K562 (cell line): ENCODE measurements around the gene LRRC8E. TPM values are rescaled to one million over a fixed set of nuclear protein-coding genes. Genes with fewer than 3 reads are reported as not detected.
A peak's percentile ranks its signal among the peaks of the same experiment; 100 is the strongest.

Experiments used
- DPF2 ChIP-seq: fragments of 450-650 bp; IDR thresholded peaks from 2 replicates; pipeline ENCODE4 v1.6.1; 2016
- GATAD2B ChIP-seq: fragments of 450-650 bp; IDR thresholded peaks from 2 replicates; pipeline ENCODE4 v1.6.1; 2017; ENCODE audit warnings: mild to moderate bottlenecking, borderline replicate concordance
- KDM1A ChIP-seq, 2 experiments: fragments of 450-650 bp; IDR thresholded peaks; 2 replicates each; pipeline ENCODE4 v1.6.1; 2016; ENCODE audit warnings: mild to moderate bottlenecking in 2 of 2
- KLF1 ChIP-seq: fragments of 450-650 bp; IDR thresholded peaks from 2 replicates; pipeline ENCODE4 v1.6.1; 2016; ENCODE audit warnings: missing genetic modification characterization, missing compliant biosample characterization
- PCBP1 ChIP-seq: fragments of 200-400 bp; formaldehyde crosslinking; IDR thresholded peaks from 2 replicates; pipeline ENCODE4 v1.6.1; 2018; ENCODE audit warnings: mild to moderate bottlenecking, low read depth, low read length; ENCODE audit not compliant: poor library complexity, severe bottlenecking
- PHF8 ChIP-seq: fragments of 200-600 bp; sonication (generic); IDR thresholded peaks from 2 replicates; pipeline ENCODE4 v1.6.1; 2012; ENCODE audit warnings: mixed run types, mild to moderate bottlenecking, inconsistent platforms, low read length, moderate library complexity, borderline replicate concordance
- SLC30A9 ChIP-seq: fragments of 250-450 bp; sonication (Bioruptor Pico); IDR thresholded peaks from 2 replicates; pipeline ENCODE4 v1.8.0; 2022; ENCODE audit warnings: mild to moderate bottlenecking, moderate library complexity
- polyA plus RNA-seq, 8 experiments: library from polyadenylated mRNA; depleted of rRNA in 4 of 8; stranded (reverse) in 5 of 8; unstranded in 3 of 8; fragments of >200 nt; fragmentation: Nextera tagmentation in 2 of 8; fragmentation: Illumina TruSeq in 1 of 8; extraction: Ambion mirVana in 2 of 8; extraction: Trizol in 1 of 8; gene quantifications; 2 replicates each; pipeline versions ENCODE4 v1.2.1 to v1.2.3, GENCODE V29; 2011 to 2014; ENCODE audit warnings: inconsistent platforms in 1 of 8, missing spikeins in 1 of 8
- total RNA-seq, 7 experiments: library from RNA; depleted of rRNA in 6 of 7; stranded (reverse); fragments of >200 nt in 6 of 7; fragmentation: Illumina TruSeq in 2 of 7; extraction: Trizol in 2 of 7; gene quantifications; 2 replicates each; pipeline versions ENCODE4 v1.2.1 to v1.2.3, GENCODE V29; 2011 to 2021; ENCODE audit warnings: low replicate concordance in 1 of 7
- TF ChIP-seq, protein P1 (sequence below): fragments of 450-650 bp; IDR thresholded peaks from 2 replicates; pipeline ENCODE4 v1.6.1; 2017; ENCODE audit warnings: antibody characterized with exemption, mild to moderate bottlenecking
- TF ChIP-seq, protein P2 (sequence below): fragments of 450-650 bp; IDR thresholded peaks from 2 replicates; pipeline ENCODE4 v1.6.1; 2016; ENCODE audit warnings: low read depth
- TF ChIP-seq, protein P3 (sequence below): fragments of 450-650 bp; IDR thresholded peaks from 2 replicates; pipeline ENCODE4 v1.6.1; 2014; ENCODE audit warnings: low read depth, mild to moderate bottlenecking, moderate library complexity, borderline replicate concordance
- TF ChIP-seq, protein P4 (sequence below): fragments of 450-650 bp; IDR thresholded peaks from 2 replicates; pipeline ENCODE4 v1.6.1; 2017; ENCODE audit warnings: mild to moderate bottlenecking, moderate library complexity

Gene LRRC8E
- total and polyA plus RNA-seq, 9 of the 15 experiments (the other 6 are each of a cell fraction or from before 2014, with no cell fraction given), result 0.08 to 5.7 (median 3.5) TPM; not detected in 1

DNA sequence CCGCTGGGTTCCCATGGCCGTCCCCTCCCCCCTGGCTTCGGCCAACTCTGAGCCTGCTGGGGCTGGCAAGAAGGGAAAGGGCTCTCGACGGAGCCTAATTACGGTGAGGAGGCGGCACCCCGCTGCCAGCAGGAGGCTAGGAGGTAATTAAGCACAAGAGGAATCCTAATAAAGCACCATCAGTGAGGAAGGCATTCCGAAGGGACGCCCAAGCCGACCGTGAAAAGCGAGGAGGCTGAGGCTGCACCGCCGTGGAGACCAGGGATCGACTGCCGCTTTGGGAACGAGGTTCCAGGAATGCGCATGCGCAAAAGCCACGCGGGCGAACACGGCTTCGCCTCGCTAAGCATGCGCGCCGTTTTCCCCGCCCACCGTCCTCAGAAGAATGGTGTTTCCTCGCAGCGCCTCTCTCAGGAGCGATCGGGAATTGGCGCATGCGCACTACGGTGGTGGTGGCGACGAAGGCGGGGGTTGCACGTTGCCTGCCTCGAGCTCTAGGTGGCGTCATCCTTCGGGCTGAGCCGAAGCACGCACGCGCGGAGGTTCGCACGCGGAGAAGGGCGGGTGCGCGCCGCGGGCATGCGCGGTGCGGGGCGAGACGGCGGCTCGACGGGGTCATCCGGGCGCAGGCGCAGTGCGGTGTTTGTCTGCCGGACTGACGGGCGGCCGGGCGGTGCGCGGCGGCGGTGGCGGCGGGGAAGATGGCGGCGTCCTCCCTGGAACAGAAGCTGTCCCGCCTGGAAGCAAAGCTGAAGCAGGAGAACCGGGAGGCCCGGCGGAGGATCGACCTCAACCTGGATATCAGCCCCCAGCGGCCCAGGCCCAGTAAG, 15.1 kb downstream of the LRRC8E start, which contains the start of gene MAP2K7 (continued):
- TF ChIP-seq, protein P1, sequence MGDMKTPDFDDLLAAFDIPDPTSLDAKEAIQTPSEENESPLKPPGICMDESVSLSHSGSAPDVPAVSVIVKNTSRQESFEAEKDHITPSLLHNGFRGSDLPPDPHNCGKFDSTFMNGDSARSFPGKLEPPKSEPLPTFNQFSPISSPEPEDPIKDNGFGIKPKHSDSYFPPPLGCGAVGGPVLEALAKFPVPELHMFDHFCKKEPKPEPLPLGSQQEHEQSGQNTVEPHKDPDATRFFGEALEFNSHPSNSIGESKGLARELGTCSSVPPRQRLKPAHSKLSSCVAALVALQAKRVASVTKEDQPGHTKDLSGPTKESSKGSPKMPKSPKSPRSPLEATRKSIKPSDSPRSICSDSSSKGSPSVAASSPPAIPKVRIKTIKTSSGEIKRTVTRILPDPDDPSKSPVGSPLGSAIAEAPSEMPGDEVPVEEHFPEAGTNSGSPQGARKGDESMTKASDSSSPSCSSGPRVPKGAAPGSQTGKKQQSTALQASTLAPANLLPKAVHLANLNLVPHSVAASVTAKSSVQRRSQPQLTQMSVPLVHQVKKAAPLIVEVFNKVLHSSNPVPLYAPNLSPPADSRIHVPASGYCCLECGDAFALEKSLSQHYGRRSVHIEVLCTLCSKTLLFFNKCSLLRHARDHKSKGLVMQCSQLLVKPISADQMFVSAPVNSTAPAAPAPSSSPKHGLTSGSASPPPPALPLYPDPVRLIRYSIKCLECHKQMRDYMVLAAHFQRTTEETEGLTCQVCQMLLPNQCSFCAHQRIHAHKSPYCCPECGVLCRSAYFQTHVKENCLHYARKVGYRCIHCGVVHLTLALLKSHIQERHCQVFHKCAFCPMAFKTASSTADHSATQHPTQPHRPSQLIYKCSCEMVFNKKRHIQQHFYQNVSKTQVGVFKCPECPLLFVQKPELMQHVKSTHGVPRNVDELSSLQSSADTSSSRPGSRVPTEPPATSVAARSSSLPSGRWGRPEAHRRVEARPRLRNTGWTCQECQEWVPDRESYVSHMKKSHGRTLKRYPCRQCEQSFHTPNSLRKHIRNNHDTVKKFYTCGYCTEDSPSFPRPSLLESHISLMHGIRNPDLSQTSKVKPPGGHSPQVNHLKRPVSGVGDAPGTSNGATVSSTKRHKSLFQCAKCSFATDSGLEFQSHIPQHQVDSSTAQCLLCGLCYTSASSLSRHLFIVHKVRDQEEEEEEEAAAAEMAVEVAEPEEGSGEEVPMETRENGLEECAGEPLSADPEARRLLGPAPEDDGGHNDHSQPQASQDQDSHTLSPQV, result no peak
- peak; percentile 33; the same call in 1 of the 2 replicates for TF ChIP-seq KLF1 (tag)
- TF ChIP-seq, protein P2, sequence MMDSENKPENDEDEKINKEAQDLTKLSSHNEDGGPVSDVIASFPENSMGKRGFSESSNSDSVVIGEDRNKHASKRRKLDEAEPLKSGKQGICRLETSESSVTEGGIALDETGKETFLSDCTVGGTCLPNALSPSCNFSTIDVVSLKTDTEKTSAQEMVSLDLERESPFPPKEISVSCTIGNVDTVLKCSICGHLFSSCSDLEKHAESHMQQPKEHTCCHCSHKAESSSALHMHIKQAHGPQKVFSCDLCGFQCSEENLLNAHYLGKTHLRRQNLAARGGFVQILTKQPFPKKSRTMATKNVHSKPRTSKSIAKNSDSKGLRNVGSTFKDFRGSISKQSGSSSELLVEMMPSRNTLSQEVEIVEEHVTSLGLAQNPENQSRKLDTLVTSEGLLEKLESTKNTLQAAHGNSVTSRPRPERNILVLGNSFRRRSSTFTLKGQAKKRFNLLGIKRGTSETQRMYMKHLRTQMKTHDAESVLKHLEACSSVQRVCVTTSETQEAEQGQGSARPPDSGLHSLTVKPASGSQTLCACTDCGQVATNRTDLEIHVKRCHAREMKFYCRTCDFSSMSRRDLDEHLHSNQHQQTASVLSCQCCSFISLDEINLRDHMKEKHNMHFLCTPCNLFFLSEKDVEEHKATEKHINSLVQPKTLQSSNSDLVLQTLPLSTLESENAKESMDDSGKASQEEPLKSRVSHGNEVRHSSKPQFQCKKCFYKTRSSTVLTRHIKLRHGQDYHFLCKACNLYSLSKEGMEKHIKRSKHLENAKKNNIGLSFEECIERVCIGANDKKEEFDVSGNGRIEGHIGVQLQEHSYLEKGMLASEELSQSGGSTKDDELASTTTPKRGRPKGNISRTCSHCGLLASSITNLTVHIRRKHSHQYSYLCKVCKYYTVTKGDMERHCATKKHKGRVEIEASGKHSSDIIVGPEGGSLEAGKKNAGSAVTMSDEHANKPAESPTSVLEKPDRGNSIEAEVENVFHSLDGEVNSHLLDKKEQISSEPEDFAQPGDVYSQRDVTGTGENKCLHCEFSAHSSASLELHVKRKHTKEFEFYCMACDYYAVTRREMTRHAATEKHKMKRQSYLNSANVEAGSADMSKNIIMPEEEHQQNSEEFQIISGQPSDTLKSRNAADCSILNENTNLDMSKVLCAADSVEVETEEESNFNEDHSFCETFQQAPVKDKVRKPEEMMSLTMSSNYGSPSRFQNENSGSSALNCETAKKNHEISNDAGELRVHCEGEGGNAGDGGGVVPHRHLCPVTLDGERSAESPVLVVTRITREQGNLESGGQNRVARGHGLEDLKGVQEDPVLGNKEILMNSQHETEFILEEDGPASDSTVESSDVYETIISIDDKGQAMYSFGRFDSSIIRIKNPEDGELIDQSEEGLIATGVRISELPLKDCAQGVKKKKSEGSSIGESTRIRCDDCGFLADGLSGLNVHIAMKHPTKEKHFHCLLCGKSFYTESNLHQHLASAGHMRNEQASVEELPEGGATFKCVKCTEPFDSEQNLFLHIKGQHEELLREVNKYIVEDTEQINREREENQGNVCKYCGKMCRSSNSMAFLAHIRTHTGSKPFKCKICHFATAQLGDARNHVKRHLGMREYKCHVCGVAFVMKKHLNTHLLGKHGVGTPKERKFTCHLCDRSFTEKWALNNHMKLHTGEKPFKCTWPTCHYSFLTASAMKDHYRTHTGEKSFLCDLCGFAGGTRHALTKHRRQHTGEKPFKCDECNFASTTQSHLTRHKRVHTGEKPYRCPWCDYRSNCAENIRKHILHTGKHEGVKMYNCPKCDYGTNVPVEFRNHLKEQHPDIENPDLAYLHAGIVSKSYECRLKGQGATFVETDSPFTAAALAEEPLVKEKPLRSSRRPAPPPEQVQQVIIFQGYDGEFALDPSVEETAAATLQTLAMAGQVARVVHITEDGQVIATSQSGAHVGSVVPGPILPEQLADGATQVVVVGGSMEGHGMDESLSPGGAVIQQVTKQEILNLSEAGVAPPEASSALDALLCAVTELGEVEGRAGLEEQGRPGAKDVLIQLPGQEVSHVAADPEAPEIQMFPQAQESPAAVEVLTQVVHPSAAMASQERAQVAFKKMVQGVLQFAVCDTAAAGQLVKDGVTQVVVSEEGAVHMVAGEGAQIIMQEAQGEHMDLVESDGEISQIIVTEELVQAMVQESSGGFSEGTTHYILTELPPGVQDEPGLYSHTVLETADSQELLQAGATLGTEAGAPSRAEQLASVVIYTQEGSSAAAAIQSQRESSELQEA, result peak; percentile 90
- no peak; the same call in 1 of the 2 replicates for TF ChIP-seq GATAD2B
- TF ChIP-seq KDM1A (IDR thresholded peaks at IDR 0.05), result peak in 1 of 2 experiments; percentile 62; a peak in 1 of 4 replicates
- peak; percentile 64 for TF ChIP-seq PCBP1
- peak; percentile 87; the same call in 1 of the 2 replicates for TF ChIP-seq PHF8
- TF ChIP-seq DPF2, result 0 out of 2 replicates have a peak, but pooled peaks have one; percentile 33
- TF ChIP-seq, protein P3, sequence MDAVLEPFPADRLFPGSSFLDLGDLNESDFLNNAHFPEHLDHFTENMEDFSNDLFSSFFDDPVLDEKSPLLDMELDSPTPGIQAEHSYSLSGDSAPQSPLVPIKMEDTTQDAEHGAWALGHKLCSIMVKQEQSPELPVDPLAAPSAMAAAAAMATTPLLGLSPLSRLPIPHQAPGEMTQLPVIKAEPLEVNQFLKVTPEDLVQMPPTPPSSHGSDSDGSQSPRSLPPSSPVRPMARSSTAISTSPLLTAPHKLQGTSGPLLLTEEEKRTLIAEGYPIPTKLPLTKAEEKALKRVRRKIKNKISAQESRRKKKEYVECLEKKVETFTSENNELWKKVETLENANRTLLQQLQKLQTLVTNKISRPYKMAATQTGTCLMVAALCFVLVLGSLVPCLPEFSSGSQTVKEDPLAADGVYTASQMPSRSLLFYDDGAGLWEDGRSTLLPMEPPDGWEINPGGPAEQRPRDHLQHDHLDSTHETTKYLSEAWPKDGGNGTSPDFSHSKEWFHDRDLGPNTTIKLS, result peak; percentile 80
- TF ChIP-seq, protein P4, sequence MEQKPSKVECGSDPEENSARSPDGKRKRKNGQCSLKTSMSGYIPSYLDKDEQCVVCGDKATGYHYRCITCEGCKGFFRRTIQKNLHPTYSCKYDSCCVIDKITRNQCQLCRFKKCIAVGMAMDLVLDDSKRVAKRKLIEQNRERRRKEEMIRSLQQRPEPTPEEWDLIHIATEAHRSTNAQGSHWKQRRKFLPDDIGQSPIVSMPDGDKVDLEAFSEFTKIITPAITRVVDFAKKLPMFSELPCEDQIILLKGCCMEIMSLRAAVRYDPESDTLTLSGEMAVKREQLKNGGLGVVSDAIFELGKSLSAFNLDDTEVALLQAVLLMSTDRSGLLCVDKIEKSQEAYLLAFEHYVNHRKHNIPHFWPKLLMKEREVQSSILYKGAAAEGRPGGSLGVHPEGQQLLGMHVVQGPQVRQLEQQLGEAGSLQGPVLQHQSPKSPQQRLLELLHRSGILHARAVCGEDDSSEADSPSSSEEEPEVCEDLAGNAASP, result no peak
- TF ChIP-seq SLC30A9 (CRISPR knock-in tag), result no peak
